Hematopoietic multipotent progenitor cell treated with erythropoietin and hydrocortisone succinate and interleukin-3 and kit ligand, for 4 days (in vitro differentiated cells): Measurements from ENCODE around the gene HEXIM1.

ENCODE experiments used
- DNase-seq: peaks from one replicate; pipeline ENCODE4 v3.0.0-alpha.2; 2015

Gene HEXIM1

GRCh38 chr17:45175759-45176115 is 27.5 kb downstream of the HEXIM1 start:
- no peak for DNase-seq

GRCh38 chr17:45177563-45177962 is 29.3 kb downstream of the HEXIM1 start:
- DNase-seq, result no peak

- no peak for DNase-seq
Observed at GRCh38 chr17:45184144-45184543, 35.9 kb downstream of the HEXIM1 start.

- DNase-seq, result no peak
Observed at GRCh38 chr17:45186801-45187354, 38.6 kb downstream of the HEXIM1 start.

GRCh38 chr17:45189009-45189408 is 40.7 kb downstream of the HEXIM1 start:
- no peak for DNase-seq

GRCh38 chr17:45190503-45191255 is 42.4 kb downstream of the HEXIM1 start:
- DNase-seq, result no peak

- DNase-seq, result no peak
Observed at GRCh38 chr17:45195424-45195823, 47.1 kb downstream of the HEXIM1 start.

- no peak for DNase-seq
Observed at GRCh38 chr17:45197108-45197507, 48.8 kb downstream of the HEXIM1 start.

GRCh38 chr17:45197555-45198334 is 49.5 kb downstream of the HEXIM1 start:
- peak; percentile 95 for DNase-seq

GRCh38 chr17:45200701-45201100 is 52.4 kb downstream of the HEXIM1 start:
- DNase-seq, result peak; percentile 70

- no peak for DNase-seq
Observed at GRCh38 chr17:45201457-45201856, 53.2 kb downstream of the HEXIM1 start.
